GM12874 (cell line): ENCODE measurements around the gene GBX1.

Source experiments
- TF ChIP-seq, protein P1 (sequence below): IDR thresholded peaks from 2 replicates; pipeline ENCODE4 v1.5.1; 2011; ENCODE audit warnings: low read depth, mild to moderate bottlenecking, control low read depth, low read length, moderate library complexity; ENCODE audit not compliant: insufficient read depth

The GBX1 gene

DNA sequence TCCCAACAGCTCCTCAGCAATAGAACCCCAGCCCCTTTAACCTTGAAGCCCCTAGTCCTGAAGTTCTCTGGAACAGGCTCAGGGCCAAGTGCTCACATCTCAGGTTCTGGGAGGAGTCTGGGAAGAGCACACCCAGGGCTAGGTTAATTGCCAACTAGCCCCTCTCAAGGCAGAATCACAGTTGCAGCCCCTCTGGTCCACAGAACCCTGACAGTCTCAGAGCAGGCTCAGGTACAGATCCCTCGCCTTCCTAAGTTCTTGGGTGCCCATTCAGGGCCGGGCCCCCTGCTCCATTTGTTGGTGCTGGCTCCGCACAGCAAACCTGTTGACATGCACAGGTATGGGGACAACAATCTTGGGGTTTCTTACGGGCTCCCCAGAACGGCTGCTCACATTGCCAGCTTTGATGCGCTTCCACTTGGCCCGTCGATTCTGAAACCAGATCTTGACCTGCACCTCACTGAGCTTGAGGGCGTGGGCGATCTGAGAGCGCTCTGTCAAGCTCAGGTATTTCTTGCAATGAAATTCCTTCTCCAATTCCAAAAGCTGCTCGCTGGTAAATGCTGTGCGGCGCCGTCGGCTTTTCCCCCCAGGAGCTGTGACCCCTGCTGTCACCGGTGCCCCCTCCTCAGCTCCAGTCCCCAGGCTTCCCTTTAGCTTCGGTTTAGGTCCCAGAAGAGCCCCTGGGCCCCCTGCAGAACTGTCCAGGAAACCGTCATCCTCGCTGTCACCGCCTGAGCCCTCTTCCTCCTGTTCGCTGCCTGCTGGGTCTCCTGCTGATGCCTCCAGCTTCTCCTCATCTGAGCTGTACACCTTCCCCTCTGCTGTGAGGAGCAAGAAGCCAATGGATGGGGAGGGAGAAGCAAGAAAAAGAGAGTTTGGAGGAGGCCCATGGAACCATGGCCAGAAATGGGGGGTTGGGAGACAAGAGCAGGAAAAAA is 18.9 kb downstream of the GBX1 start:
- TF ChIP-seq, protein P1, sequence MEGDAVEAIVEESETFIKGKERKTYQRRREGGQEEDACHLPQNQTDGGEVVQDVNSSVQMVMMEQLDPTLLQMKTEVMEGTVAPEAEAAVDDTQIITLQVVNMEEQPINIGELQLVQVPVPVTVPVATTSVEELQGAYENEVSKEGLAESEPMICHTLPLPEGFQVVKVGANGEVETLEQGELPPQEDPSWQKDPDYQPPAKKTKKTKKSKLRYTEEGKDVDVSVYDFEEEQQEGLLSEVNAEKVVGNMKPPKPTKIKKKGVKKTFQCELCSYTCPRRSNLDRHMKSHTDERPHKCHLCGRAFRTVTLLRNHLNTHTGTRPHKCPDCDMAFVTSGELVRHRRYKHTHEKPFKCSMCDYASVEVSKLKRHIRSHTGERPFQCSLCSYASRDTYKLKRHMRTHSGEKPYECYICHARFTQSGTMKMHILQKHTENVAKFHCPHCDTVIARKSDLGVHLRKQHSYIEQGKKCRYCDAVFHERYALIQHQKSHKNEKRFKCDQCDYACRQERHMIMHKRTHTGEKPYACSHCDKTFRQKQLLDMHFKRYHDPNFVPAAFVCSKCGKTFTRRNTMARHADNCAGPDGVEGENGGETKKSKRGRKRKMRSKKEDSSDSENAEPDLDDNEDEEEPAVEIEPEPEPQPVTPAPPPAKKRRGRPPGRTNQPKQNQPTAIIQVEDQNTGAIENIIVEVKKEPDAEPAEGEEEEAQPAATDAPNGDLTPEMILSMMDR, result no peak

- TF ChIP-seq, protein P1, result no peak
Observed at GRCh38 chr7:151146761-151147160, 20.7 kb downstream of the GBX1 start.

GRCh38 chr7:151144387-151144786 is 23.1 kb downstream of the GBX1 start:
- TF ChIP-seq, protein P1, result no peak

DNA sequence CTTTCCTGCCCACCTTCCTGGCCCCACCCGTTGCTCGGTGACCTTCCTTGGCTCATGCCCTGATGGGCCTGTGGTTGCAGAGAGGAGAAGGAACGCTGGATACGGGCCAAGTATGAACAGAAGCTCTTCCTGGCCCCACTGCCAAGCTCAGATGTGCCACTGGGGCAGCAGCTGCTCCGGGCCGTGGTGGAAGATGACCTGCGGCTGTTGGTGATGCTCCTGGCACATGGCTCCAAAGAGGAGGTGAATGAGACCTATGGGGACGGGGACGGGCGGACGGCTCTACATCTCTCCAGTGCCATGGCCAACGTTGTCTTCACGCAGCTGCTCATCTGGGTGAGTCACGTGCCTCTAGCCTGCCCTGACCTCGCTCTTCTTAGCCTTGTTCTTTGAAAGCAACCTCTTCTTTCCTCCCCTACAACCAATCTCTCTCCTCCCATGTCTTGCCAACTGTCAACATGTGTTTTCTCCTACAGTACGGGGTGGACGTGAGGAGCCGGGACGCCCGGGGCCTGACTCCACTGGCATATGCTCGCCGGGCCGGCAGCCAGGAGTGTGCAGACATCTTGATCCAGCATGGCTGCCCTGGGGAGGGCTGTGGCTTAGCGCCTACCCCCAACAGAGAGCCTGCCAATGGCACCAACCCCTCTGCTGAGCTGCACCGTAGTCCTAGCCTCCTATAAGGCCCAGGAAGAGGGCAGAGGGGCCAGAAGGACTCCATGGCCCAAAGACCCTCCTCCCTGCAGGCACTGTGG is 24.1 kb downstream of the GBX1 start:
- TF ChIP-seq, protein P1, result no peak

GRCh38 chr7:151142686-151143040 is 24.8 kb downstream of the GBX1 start:
- TF ChIP-seq, protein P1, result no peak

DNA sequence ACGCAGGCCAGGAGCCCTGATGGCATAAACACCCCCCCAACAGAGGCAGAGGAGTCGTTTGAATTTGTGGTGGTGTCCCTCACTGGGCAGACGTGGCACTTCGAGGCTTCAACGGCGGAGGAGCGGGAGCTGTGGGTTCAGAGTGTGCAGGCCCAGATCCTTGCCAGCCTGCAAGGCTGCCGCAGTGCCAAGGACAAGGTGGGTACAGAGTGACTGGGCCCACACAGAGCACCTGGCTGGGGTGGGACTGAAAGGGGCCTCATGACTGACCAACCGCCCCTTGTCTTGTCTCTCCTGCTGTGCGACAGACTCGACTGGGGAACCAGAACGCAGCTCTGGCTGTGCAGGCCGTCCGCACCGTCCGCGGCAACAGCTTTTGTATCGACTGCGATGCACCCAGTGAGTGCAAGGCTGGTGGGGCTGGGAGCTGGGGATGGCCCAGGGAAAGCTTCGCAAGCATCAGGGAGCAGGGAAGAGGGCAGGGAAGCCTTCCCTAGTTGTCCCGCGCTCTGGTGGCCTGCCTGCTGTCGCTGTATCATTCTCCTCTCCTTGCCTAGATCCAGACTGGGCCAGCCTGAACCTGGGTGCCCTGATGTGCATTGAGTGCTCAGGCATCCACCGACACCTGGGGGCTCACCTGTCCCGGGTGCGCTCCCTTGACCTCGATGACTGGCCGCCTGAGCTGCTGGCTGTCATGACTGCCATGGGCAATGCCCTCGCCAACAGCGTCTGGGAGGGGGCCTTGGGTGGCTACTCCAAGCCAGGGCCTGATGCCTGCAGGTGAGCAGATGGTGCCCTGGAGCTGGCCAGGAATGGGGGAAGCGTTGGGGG is 25.4 kb downstream of the GBX1 start:
- TF ChIP-seq, protein P1, result no peak
